ENCODE results near the gene KCNB1. TPM values are rescaled to one million over a fixed set of nuclear protein-coding genes. Genes with fewer than 3 reads are reported as not detected.

Gene KCNB1
- total and polyA plus RNA-seq, 4 donors, result under 0.01 to 3.4 (median 1.4) TPM

DNA sequence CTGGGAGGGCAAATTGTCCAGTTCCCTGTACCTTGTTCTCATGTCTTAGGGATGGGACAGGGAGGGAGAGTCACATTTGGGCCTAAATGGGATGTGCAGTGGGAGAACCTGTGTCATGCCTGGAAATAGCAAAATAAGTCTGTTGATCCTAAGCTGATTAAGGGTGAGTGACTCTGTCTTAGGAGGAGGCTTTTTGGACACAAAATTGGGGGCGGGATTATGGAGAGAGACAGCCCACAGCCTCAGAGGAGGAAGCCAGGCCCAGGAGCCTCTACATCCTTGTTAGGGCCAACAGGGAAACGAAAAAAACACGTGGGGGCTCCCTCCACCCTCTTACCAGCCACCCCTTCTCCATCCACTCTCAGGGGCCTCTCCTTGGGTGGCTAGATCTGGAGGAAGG lies 2.2 kb downstream of the KCNB1 start:
- DNase-seq (ENCODE audit: low spot score), result no peak
- H3K4me3 ChIP-seq (ENCODE audit: low read depth in 1 of 3, low read length in 3 of 3), result no peak overlapping the region
- TF ChIP-seq HNF4A (conservative IDR thresholded peaks at IDR 0.05) (no peak), HNF4G (IDR thresholded peaks at IDR 0.05) (no peak), GABPA (IDR thresholded peaks at IDR 0.05 in 1 of 2, conservative IDR thresholded peaks at IDR 0.05 in 1 of 2) (no peak), TAF1 (conservative IDR thresholded peaks at IDR 0.05) (no peak), RAD21 (IDR thresholded peaks at IDR 0.05) (no peak), FOXA1 (IDR thresholded peaks at IDR 0.05) (no peak), RXRA (IDR thresholded peaks at IDR 0.05) (no peak), YY1 (IDR thresholded peaks at IDR 0.05) (no peak), FOXA2 (IDR thresholded peaks at IDR 0.05) (no peak), JUND (IDR thresholded peaks at IDR 0.05) (no peak), SP1 (IDR thresholded peaks at IDR 0.05) (no peak), NR2F2 (IDR thresholded peaks at IDR 0.05) (no peak), EGR1 (IDR thresholded peaks at IDR 0.05; ENCODE audit: low read depth in 2 of 2) (no peak)
- TF ChIP-seq, protein P1, sequence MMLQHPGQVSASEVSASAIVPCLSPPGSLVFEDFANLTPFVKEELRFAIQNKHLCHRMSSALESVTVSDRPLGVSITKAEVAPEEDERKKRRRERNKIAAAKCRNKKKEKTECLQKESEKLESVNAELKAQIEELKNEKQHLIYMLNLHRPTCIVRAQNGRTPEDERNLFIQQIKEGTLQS (IDR thresholded peaks at IDR 0.05), result no peak
- TF ChIP-seq, protein P2, sequence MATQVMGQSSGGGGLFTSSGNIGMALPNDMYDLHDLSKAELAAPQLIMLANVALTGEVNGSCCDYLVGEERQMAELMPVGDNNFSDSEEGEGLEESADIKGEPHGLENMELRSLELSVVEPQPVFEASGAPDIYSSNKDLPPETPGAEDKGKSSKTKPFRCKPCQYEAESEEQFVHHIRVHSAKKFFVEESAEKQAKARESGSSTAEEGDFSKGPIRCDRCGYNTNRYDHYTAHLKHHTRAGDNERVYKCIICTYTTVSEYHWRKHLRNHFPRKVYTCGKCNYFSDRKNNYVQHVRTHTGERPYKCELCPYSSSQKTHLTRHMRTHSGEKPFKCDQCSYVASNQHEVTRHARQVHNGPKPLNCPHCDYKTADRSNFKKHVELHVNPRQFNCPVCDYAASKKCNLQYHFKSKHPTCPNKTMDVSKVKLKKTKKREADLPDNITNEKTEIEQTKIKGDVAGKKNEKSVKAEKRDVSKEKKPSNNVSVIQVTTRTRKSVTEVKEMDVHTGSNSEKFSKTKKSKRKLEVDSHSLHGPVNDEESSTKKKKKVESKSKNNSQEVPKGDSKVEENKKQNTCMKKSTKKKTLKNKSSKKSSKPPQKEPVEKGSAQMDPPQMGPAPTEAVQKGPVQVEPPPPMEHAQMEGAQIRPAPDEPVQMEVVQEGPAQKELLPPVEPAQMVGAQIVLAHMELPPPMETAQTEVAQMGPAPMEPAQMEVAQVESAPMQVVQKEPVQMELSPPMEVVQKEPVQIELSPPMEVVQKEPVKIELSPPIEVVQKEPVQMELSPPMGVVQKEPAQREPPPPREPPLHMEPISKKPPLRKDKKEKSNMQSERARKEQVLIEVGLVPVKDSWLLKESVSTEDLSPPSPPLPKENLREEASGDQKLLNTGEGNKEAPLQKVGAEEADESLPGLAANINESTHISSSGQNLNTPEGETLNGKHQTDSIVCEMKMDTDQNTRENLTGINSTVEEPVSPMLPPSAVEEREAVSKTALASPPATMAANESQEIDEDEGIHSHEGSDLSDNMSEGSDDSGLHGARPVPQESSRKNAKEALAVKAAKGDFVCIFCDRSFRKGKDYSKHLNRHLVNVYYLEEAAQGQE (IDR thresholded peaks at IDR 0.05), result no peak
- TF ChIP-seq, protein P3, sequence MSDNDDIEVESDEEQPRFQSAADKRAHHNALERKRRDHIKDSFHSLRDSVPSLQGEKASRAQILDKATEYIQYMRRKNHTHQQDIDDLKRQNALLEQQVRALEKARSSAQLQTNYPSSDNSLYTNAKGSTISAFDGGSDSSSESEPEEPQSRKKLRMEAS (IDR thresholded peaks at IDR 0.05), result no peak
- TF ChIP-seq, protein P4, sequence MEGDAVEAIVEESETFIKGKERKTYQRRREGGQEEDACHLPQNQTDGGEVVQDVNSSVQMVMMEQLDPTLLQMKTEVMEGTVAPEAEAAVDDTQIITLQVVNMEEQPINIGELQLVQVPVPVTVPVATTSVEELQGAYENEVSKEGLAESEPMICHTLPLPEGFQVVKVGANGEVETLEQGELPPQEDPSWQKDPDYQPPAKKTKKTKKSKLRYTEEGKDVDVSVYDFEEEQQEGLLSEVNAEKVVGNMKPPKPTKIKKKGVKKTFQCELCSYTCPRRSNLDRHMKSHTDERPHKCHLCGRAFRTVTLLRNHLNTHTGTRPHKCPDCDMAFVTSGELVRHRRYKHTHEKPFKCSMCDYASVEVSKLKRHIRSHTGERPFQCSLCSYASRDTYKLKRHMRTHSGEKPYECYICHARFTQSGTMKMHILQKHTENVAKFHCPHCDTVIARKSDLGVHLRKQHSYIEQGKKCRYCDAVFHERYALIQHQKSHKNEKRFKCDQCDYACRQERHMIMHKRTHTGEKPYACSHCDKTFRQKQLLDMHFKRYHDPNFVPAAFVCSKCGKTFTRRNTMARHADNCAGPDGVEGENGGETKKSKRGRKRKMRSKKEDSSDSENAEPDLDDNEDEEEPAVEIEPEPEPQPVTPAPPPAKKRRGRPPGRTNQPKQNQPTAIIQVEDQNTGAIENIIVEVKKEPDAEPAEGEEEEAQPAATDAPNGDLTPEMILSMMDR (IDR thresholded peaks at IDR 0.05; ENCODE audit: low read depth, low read length, missing input control), result no peak
- TF ChIP-seq, protein P5, sequence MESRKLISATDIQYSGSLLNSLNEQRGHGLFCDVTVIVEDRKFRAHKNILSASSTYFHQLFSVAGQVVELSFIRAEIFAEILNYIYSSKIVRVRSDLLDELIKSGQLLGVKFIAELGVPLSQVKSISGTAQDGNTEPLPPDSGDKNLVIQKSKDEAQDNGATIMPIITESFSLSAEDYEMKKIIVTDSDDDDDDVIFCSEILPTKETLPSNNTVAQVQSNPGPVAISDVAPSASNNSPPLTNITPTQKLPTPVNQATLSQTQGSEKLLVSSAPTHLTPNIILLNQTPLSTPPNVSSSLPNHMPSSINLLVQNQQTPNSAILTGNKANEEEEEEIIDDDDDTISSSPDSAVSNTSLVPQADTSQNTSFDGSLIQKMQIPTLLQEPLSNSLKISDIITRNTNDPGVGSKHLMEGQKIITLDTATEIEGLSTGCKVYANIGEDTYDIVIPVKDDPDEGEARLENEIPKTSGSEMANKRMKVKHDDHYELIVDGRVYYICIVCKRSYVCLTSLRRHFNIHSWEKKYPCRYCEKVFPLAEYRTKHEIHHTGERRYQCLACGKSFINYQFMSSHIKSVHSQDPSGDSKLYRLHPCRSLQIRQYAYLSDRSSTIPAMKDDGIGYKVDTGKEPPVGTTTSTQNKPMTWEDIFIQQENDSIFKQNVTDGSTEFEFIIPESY (IDR thresholded peaks at IDR 0.05), result no peak
- H3K9me3 ChIP-seq (ENCODE audit: control insufficient read depth in 4 of 4, low read length in 3 of 4), result no peaks in the 10 kb centered on the region
- H3K4me1 ChIP-seq (ENCODE audit: control insufficient read depth in 4 of 4, insufficient read depth in 4 of 4, low read length in 3 of 4), result peaks cover 27 to 82% (median 51%) of the 10 kb centered on the region in 4 donors
- peak overlapping the region in 1 of 2 donors; percentile 19 for H3K9ac ChIP-seq (ENCODE audit: low read depth in 1 of 2, low read length in 2 of 2)
- peak overlapping the region; percentile 52 to 63 for H3K27ac ChIP-seq (ENCODE audit: low read depth in 1 of 2, low read length in 2 of 2)
- no peaks in the 10 kb centered on the region for H3K27me3 ChIP-seq (ENCODE audit: control insufficient read depth in 4 of 4, insufficient read depth in 4 of 4, low read length in 3 of 4)
- WGBS, result 81% methylated on average over 3 of the region's 3 CpGs
- no peaks in the 10 kb centered on the region for H3K36me3 ChIP-seq (ENCODE audit: control insufficient read depth in 4 of 4, insufficient read depth in 3 of 4, low read depth in 1 of 4, low read length in 3 of 4)
